Heart left ventricle (tissue), 16 donors: ENCODE measurements around the gene DOCK9. TPM values are rescaled to one million over a fixed set of nuclear protein-coding genes. Genes with fewer than 3 reads are reported as not detected.

Source experiments
- ATAC-seq, 4 donors: fragments of 200-7000 bp; cut with Tn5 transposase; one replicate each; pipeline ENCODE4 v1.9.1; 2020 to 2022; ENCODE audit warnings: moderate library complexity in 4 of 4, mild to moderate bottlenecking in 3 of 4, moderate number of reproducible peaks in 1 of 4
- DNase-seq, 5 donors: peaks; one replicate each; pipeline ENCODE4 v3.0.0-alpha.2; 2020
- H3K27ac ChIP-seq, 12 donors: fragments of 200-600 bp; sonication (generic) in 4 of 12; one replicate each; pipeline versions ENCODE4 v1.5.0 to v1.8.0; 2016 to 2022; ENCODE audit warnings: mild to moderate bottlenecking in 2 of 12
- H3K27me3 ChIP-seq, 9 donors: fragments of 200-600 bp; sonication (generic) in 2 of 9; one replicate each; pipeline versions ENCODE4 v1.5.1 to v1.8.0; 2016 to 2022; ENCODE audit warnings: mild to moderate bottlenecking in 3 of 9
- H3K36me3 ChIP-seq, 9 donors: fragments of 200-600 bp; sonication (generic) in 2 of 9; one replicate each; pipeline versions ENCODE4 v1.5.0 to v1.8.0; 2018 to 2022; ENCODE audit warnings: mild to moderate bottlenecking in 2 of 9
- H3K4me1 ChIP-seq, 12 donors: fragments of 200-600 bp; sonication (generic) in 4 of 12; one replicate each; pipeline versions ENCODE4 v1.5.0 to v1.8.0; 2016 to 2022; ENCODE audit warnings: mild to moderate bottlenecking in 3 of 12
- H3K4me3 ChIP-seq, 12 donors: fragments of 200-600 bp; sonication (generic) in 4 of 12; one replicate each; pipeline versions ENCODE4 v1.5.0 to v1.8.0; 2017 to 2022; ENCODE audit warnings: mild to moderate bottlenecking in 9 of 12, moderate library complexity in 4 of 12
- H3K9me3 ChIP-seq, 12 donors: fragments of 200-600 bp; sonication (generic) in 4 of 12; one replicate each; pipeline versions ENCODE4 v1.5.0 to v1.8.0; 2016 to 2022; ENCODE audit warnings: mild to moderate bottlenecking in 1 of 12
- POLR2A ChIP-seq, 2 donors: fragments of 450-650 bp; IDR thresholded peaks; one replicate each; pipeline ENCODE4 v1.6.1; 2017; ENCODE audit warnings: antibody characterized with exemption in 2 of 2, mild to moderate bottlenecking in 2 of 2, moderate library complexity in 2 of 2
- WGBS, 4 donors: extraction: QIAGEN DNeasy Blood & Tissue Kit in 2 of 4; methylation state at CpG; one replicate each; pipeline versions ENCODE4 v1.1.5 to v1.1.7; 2013 to 2018; 5-methylcytosine and 5-hydroxymethylcytosine counted together
- intact Hi-C, 10 donors: fragments of 100-400 bp; cut with DNase I; formaldehyde crosslinking; loops; one replicate each; pipeline versions ENCODE4 v1.11.1 to v1.14.2; 2022
- polyA plus RNA-seq, 2 donors: library from polyadenylated mRNA; stranded (reverse); fragments of 200-250 nt; gene quantifications; one replicate each; pipeline ENCODE4 v1.2.3, GENCODE V29; 2013
- total RNA-seq, 9 donors: library from RNA; depleted of rRNA in 2 of 9; stranded (reverse); fragments of >200 nt in 2 of 9; fragmentation: NEBNext Ultra II Directional in 3 of 9; extraction: Animal tissue kit (Norgen Biotek cat#: 25700) in 3 of 9; gene quantifications; one replicate each; pipeline versions ENCODE4 v1.1.0 to v1.2.4, GENCODE V29; 2016 to 2023
- TF ChIP-seq, protein P1 (sequence below), 12 donors: fragments of 200-600 bp; sonication (generic) in 4 of 12; IDR thresholded peaks; one replicate each; pipeline versions ENCODE4 v1.5.0 to v1.8.0; 2018 to 2022; ENCODE audit warnings: antibody characterized with exemption in 12 of 12, mild to moderate bottlenecking in 5 of 12
- donor health status: ischemic (EF 13 %, LVEDD 7.1; RV severe dilation, severe dysfunction).
- donor health status: healthy with polysubstance abuse.
- donor health status: DM: no; HTN: yes; CAD: no.
- donor health status: DM: no; HTN: no; CAD: no.
- donor health status: ischemic (EF 25% LVEDD 6.9; RV normal size, moderate dysfunction).
- donor health status: ischemic (EF 25% LVEDD 5.7; RV mildly dilated, moderate dysfunction).
- donor health status: healthy.
- donor health status: DM: yes; HTN: yes; CAD: no.
- donor health status: ischemic (EF 35%, LVEDD 5.7; RV mildly dilated, moderate dysfunction).
- donor health status: nonischemic (EF 11% LVEDD 7.7; RV severe dilation, severe dysfunction).
- donor health status: DM: yes; HTN: yes; CAD: no.
- donor health status: PGD.
- donor health status: ischemic (EF 29% LVEDD 5.4; RV normal size, mild dysfunction).
- donor health status: nonischemic (EF 23%, LVEDD 6.1; RV moderate dilation, normal function).

The DOCK9 gene
- total and polyA plus RNA-seq, 11 donors = 21.4 to 128 (median 45.2) TPM

GRCh38 chr13:98796191-98796590, 181.7 kb downstream of the DOCK9 start:
- intact Hi-C loops = no loop called here
- TF ChIP-seq POLR2A (IDR thresholded peaks at IDR 0.05) = no peak
- TF ChIP-seq, protein P1, sequence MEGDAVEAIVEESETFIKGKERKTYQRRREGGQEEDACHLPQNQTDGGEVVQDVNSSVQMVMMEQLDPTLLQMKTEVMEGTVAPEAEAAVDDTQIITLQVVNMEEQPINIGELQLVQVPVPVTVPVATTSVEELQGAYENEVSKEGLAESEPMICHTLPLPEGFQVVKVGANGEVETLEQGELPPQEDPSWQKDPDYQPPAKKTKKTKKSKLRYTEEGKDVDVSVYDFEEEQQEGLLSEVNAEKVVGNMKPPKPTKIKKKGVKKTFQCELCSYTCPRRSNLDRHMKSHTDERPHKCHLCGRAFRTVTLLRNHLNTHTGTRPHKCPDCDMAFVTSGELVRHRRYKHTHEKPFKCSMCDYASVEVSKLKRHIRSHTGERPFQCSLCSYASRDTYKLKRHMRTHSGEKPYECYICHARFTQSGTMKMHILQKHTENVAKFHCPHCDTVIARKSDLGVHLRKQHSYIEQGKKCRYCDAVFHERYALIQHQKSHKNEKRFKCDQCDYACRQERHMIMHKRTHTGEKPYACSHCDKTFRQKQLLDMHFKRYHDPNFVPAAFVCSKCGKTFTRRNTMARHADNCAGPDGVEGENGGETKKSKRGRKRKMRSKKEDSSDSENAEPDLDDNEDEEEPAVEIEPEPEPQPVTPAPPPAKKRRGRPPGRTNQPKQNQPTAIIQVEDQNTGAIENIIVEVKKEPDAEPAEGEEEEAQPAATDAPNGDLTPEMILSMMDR (IDR thresholded peaks at IDR 0.05) = no peak
- H3K36me3 ChIP-seq = peaks cover 0 to 90% (median 71%) of the 10 kb centered on the region in 9 donors
- no peaks in the 10 kb centered on the region for H3K4me1 ChIP-seq
- H3K27ac ChIP-seq = no peak overlapping the region
- DNase-seq (peak in 1 of 5 donors; percentile 6), ATAC-seq (no peak)
- WGBS, 4 donors = 86 to 91% (median 90%) methylated on average over 5 of the region's 5 CpGs
- no peaks in the 10 kb centered on the region for H3K9me3 ChIP-seq
- H3K4me3 ChIP-seq = no peak overlapping the region
- no peaks in the 10 kb centered on the region for H3K27me3 ChIP-seq

DNA sequence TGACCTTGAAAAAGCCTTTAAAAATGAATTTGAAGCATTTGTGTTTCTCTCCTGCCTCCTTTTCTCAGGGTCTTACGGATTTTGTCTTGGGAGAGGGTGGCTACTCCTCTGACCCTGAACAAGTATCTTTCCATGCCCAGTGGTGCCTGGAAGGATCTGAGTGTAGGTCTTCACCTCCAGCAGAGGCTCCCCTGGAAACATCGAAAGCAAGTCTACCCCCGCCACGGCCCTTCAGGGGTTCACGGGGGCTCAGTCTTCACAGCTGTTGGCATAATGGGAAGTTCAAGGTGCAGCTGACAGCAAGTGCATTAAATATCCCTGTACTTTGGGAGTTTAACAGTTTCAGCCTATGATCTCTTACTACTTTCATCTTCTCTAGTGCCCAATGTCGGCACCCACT, 182.6 kb downstream of the DOCK9 start:
- DNase-seq (no peak), ATAC-seq (no peak)
- no peak for TF ChIP-seq POLR2A (IDR thresholded peaks at IDR 0.05)
- TF ChIP-seq, protein P1 (IDR thresholded peaks at IDR 0.05) = no peak
- Histone ChIP-seq H3K4me1 (no peaks in the 10 kb centered on the region), H3K36me3 (peaks cover 0 to 82% (median 66%) of the 10 kb centered on the region in 9 donors), H3K9me3 (no peaks in the 10 kb centered on the region), H3K27me3 (no peaks in the 10 kb centered on the region), H3K27ac (no peak overlapping the region), H3K4me3 (no peak overlapping the region)
- intact Hi-C loops = no loop called here
- 87 to 97% (median 96%) methylated on average over 6 of the region's 6 CpGs for WGBS, 4 donors

GRCh38 chr13:98794498-98794897, 183.4 kb downstream of the DOCK9 start:
- no peaks in the 10 kb centered on the region for H3K4me1 ChIP-seq
- no peak for ATAC-seq
- 92 to 96% (median 95%) methylated on average over 12 of the region's 12 CpGs for WGBS, 4 donors
- TF ChIP-seq POLR2A (IDR thresholded peaks at IDR 0.05) = no peak
- TF ChIP-seq, protein P1 (IDR thresholded peaks at IDR 0.05) = no peak
- H3K27me3 ChIP-seq = no peaks in the 10 kb centered on the region
- no peak overlapping the region for H3K4me3 ChIP-seq
- intact Hi-C loops = no loop called here
- no peaks in the 10 kb centered on the region for H3K9me3 ChIP-seq
- H3K36me3 ChIP-seq = peaks cover 0 to 75% (median 61%) of the 10 kb centered on the region in 9 donors
- peak in 1 of 5 donors; percentile 11 for DNase-seq
- H3K27ac ChIP-seq = no peak overlapping the region

DNA sequence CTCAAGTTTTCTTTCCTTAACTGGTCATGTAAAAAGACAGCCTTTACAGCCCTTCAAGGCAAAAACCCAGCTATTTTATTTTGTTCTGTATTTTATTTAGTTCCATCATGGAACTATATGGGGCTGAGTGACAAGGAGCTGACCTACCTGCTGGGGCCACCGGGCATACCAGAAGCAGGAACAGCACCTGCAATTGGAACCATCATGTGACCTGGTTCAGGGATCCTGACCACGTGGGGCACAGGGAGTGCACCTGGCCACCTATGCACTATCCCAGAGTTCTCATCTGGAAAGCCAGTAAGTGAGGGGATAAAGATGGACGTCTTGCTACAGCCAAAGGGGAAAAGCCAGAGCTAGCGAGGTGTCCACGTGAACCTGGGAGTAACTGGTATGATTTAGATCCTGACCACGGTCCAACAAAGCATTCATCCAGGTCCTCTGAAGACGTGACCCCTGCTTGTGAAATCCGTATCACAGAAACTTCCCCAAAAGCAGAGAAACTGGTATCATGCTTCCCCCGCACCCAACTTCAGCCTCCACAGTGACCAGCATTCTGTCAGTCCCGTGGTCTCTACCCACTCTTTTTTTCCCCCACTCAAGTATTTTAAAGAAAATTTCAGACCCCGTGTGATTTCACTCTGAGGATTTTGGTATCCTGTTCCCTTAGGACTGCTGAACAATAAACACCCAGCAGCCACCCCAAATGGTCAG, 184.9 kb downstream of the DOCK9 start:
- DNase-seq (no peak), ATAC-seq (no peak)
- WGBS, 4 donors = 86 to 94% (median 92%) methylated on average over 11 of the region's 11 CpGs
- Histone ChIP-seq H3K36me3 (peaks cover 0 to 59% (median 51%) of the 10 kb centered on the region in 9 donors), H3K4me1 (no peaks in the 10 kb centered on the region), H3K4me3 (no peak overlapping the region), H3K27ac (no peak overlapping the region), H3K9me3 (no peaks in the 10 kb centered on the region), H3K27me3 (no peaks in the 10 kb centered on the region)
- no peak for TF ChIP-seq POLR2A (IDR thresholded peaks at IDR 0.05)
- TF ChIP-seq, protein P1 (IDR thresholded peaks at IDR 0.05) = no peak
- intact Hi-C loops = no loop called here
